Neural cell (in vitro differentiated cells): Measurements from ENCODE around the gene EIF3B.

Source experiments
- EP300 ChIP-seq: fragments of 450-650 bp; conservative IDR thresholded peaks from 2 replicates; pipeline ENCODE4 v1.6.1; 2014; ENCODE audit warnings: antibody characterized with exemption, mild to moderate bottlenecking, moderate library complexity; ENCODE audit not compliant: poor library complexity, severe bottlenecking
- EZH2 ChIP-seq: fragments of 200-600, 300-800 bp; shearing (Covaris generic), sonication (generic); IDR thresholded peaks from 2 replicates; pipeline ENCODE4 v1.6.1; 2014; ENCODE audit warnings: antibody characterized with exemption, low read length, borderline replicate concordance, mild to moderate bottlenecking; ENCODE audit not compliant: insufficient read depth, poor library complexity, severe bottlenecking
- MXI1 ChIP-seq: fragments of 450-650 bp; conservative IDR thresholded peaks from 2 replicates; pipeline ENCODE4 v1.6.1; 2014; ENCODE audit warnings: antibody characterized with exemption, mild to moderate bottlenecking; ENCODE audit not compliant: poor library complexity, severe bottlenecking
- POLR2AphosphoS5 ChIP-seq: IDR thresholded peaks from 2 replicates; pipeline ENCODE4 v1.6.1; 2012
- RAD21 ChIP-seq: fragments of 450-650 bp; conservative IDR thresholded peaks from 2 replicates; pipeline ENCODE4 v1.6.1; 2014; ENCODE audit warnings: antibody characterized with exemption, mild to moderate bottlenecking, moderate library complexity
- REST ChIP-seq: IDR thresholded peaks from 2 replicates; pipeline ENCODE4 v1.6.1; 2012; ENCODE audit warnings: borderline replicate concordance
- SMC3 ChIP-seq: fragments of 450-650 bp; conservative IDR thresholded peaks from 2 replicates; pipeline ENCODE4 v1.6.1; 2014; ENCODE audit warnings: antibody characterized with exemption, mild to moderate bottlenecking, moderate library complexity; ENCODE audit not compliant: poor library complexity
- TAF1 ChIP-seq: IDR thresholded peaks from 2 replicates; pipeline ENCODE4 v1.6.1; 2012; ENCODE audit warnings: low read depth
- TF ChIP-seq, protein P1 (sequence below): fragments of 450-650 bp; IDR thresholded peaks from 2 replicates; pipeline ENCODE4 v1.5.1; 2014; ENCODE audit warnings: antibody characterized with exemption, mild to moderate bottlenecking, moderate library complexity; ENCODE audit not compliant: poor library complexity, severe bottlenecking

DNA sequence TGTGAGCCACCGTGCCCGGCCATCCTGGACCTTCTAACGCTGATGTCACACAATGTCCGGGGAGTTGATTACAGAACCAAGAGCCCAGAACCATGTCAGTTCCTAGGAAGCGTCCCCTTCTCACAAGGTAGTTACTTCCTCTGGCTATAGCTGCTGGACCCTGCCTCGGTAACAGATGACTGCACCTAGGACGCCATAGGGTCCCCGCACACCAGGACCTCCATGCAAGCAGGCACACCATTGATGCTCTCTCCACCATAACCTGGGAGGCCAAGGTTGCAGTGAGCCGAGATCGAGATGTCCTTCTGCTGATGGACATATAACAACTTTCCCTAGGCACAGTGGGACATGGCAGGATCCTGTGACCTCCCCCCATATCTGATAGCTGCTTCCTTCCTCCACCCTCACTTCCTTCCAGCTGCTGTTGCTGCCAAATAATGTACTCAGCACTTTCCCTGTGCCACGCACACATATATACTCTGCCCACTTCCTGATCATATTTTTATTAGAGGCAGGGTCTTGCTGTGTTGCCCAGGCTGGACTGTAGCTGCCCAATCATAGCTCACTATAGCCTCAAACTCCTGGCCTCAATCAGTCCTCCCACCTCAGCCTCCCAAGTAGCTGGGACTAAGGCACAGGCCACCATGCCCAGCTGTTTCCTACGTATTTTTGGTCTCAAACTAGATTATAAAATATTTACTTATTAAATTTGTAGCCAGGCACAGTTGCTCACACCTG lies 36.9 kb upstream of the EIF3B start:
- TF ChIP-seq POLR2AphosphoS5: no peak
- TF ChIP-seq, protein P1, sequence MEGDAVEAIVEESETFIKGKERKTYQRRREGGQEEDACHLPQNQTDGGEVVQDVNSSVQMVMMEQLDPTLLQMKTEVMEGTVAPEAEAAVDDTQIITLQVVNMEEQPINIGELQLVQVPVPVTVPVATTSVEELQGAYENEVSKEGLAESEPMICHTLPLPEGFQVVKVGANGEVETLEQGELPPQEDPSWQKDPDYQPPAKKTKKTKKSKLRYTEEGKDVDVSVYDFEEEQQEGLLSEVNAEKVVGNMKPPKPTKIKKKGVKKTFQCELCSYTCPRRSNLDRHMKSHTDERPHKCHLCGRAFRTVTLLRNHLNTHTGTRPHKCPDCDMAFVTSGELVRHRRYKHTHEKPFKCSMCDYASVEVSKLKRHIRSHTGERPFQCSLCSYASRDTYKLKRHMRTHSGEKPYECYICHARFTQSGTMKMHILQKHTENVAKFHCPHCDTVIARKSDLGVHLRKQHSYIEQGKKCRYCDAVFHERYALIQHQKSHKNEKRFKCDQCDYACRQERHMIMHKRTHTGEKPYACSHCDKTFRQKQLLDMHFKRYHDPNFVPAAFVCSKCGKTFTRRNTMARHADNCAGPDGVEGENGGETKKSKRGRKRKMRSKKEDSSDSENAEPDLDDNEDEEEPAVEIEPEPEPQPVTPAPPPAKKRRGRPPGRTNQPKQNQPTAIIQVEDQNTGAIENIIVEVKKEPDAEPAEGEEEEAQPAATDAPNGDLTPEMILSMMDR: no peak
- TF ChIP-seq EP300: no peak
- no peak for TF ChIP-seq REST
- no peak for TF ChIP-seq EZH2
- TF ChIP-seq TAF1: no peak
- no peak for TF ChIP-seq RAD21
- TF ChIP-seq MXI1: no peak
- no peak for TF ChIP-seq SMC3
